Forelimb muscle (tissue), 1 donor: ENCODE measurements around the gene GNAI3. TPM values are rescaled to one million over a fixed set of nuclear protein-coding genes. Genes with fewer than 3 reads are reported as not detected.

Experiments used
- DNase-seq: peaks from one replicate; pipeline ENCODE4 v3.0.0-alpha.2; 2013; ENCODE audit warnings: low read depth
- polyA plus RNA-seq: library from polyadenylated mRNA; unstranded; fragments of 120-200 nt; gene quantifications from one replicate; pipeline ENCODE4 v1.2.1, GENCODE V29; 2013; ENCODE audit not compliant: insufficient read length

Gene GNAI3
- polyA plus RNA-seq, 1 donor, result 6.7 TPM

- DNase-seq, result peak; percentile 87
Measured at GRCh38 chr1:109546311-109547109, 1.9 kb upstream of the GNAI3 start.

GRCh38 chr1:109547463-109548320, 723 bp upstream of the GNAI3 start:
- DNase-seq, result no peak

GRCh38 chr1:109556563-109556962, 8.1 kb downstream of the GNAI3 start:
- DNase-seq, result no peak

- no peak for DNase-seq
Measured at GRCh38 chr1:109557520-109557919, 9.1 kb downstream of the GNAI3 start.

GRCh38 chr1:109559995-109560394, 11.6 kb downstream of the GNAI3 start:
- no peak for DNase-seq

GRCh38 chr1:109564194-109564878, 15.9 kb downstream of the GNAI3 start:
- DNase-seq, result no peak

- DNase-seq, result no peak
Measured at GRCh38 chr1:109565241-109565640, 16.8 kb downstream of the GNAI3 start.

GRCh38 chr1:109566982-109567381, 18.6 kb downstream of the GNAI3 start:
- DNase-seq, result no peak

GRCh38 chr1:109567877-109568672, 19.7 kb downstream of the GNAI3 start:
- no peak for DNase-seq

GRCh38 chr1:109569323-109569722, 20.9 kb downstream of the GNAI3 start:
- DNase-seq, result no peak

- no peak for DNase-seq
Measured at GRCh38 chr1:109570414-109570813, 22.0 kb downstream of the GNAI3 start.

- DNase-seq, result no peak
Measured at GRCh38 chr1:109573785-109574184, 25.4 kb downstream of the GNAI3 start.

GRCh38 chr1:109578947-109579443, 30.6 kb downstream of the GNAI3 start:
- DNase-seq, result no peak

GRCh38 chr1:109579491-109579890, 31.1 kb downstream of the GNAI3 start:
- DNase-seq, result peak; percentile 5

GRCh38 chr1:109582021-109582420, 33.6 kb downstream of the GNAI3 start:
- no peak for DNase-seq

- no peak for DNase-seq
Measured at GRCh38 chr1:109584766-109585165, 36.4 kb downstream of the GNAI3 start.

GRCh38 chr1:109586055-109586454, 37.6 kb downstream of the GNAI3 start:
- no peak for DNase-seq

GRCh38 chr1:109589177-109589576, 40.8 kb downstream of the GNAI3 start:
- no peak for DNase-seq

GRCh38 chr1:109589679-109590078, 41.3 kb downstream of the GNAI3 start:
- no peak for DNase-seq

- DNase-seq, result no peak
Measured at GRCh38 chr1:109592916-109593315, 44.5 kb downstream of the GNAI3 start.

GRCh38 chr1:109595531-109595930, 47.1 kb downstream of the GNAI3 start:
- no peak for DNase-seq
